SK-N-SH (cell line): ENCODE results near the gene CLEC3B. TPM values are rescaled to one million over a fixed set of nuclear protein-coding genes. Genes with fewer than 3 reads are reported as not detected.
"Not testable (repeated sequence)": the region's sequence is repeated elsewhere in the genome, so short reads cannot be mapped to it uniquely, and the experiment has no call there.

Experiments
- CTCF ChIA-PET: fragments of 300-600, 350-600 bp; formaldehyde crosslinking; extraction: SDS; loops from one replicate; lab custom pipeline; 2021; lab: Yijun Ruan, JAX
- POLR2A ChIA-PET: fragments of 350-600 bp; sonication (Branson Sonifier 250); formaldehyde crosslinking; extraction: SDS; loops from one replicate; lab custom pipeline; 2020; ENCODE audit warnings: antibody characterized with exemption, inconsistent platforms; lab: Yijun Ruan, JAX
- DNase-seq: peaks from one replicate; pipeline ENCODE4 v3.0.0; 2012
- H2AFZ ChIP-seq: fragments of 200-600 bp; sonication (generic); 2 replicates; pipeline ENCODE4 v1.8.1; 2016; ENCODE audit warnings: antibody characterized with exemption, mild to moderate bottlenecking, low read depth
- H3F3A ChIP-seq: fragments of 200-600 bp; sonication (generic); replicated peaks from 2 replicates; pipeline ENCODE3; 2016; ENCODE audit warnings: antibody characterized with exemption, mild to moderate bottlenecking; ENCODE audit not compliant: insufficient read depth
- H3K27ac ChIP-seq, 2 experiments: fragments of 200-500 bp in 1 of 2; fragments of 200-600 bp in 1 of 2; sonication (Bioruptor generic) in 1 of 2; sonication (generic), shearing (Covaris generic) in 1 of 2; 2 replicates each; pipeline versions ENCODE4 v1.5.1 to v1.6.1; 2014 to 2016; ENCODE audit warnings: low read depth in 2 of 2, inconsistent platforms in 1 of 2, low read length in 1 of 2, mild to moderate bottlenecking in 1 of 2, mixed read lengths in 1 of 2
- H3K27me3 ChIP-seq: fragments of 200-600 bp; sonication (generic), shearing (Covaris generic); 2 replicates; pipeline ENCODE4 v1.6.1; 2016; ENCODE audit warnings: mixed run types; ENCODE audit not compliant: insufficient read depth
- H3K36me3 ChIP-seq, 2 experiments: fragments of 200-500 bp in 1 of 2; fragments of 200-600 bp in 1 of 2; sonication (Bioruptor generic) in 1 of 2; sonication (generic) in 1 of 2; replicated peaks in 1 of 2; 2 replicates each; pipeline versions ENCODE3 to v1.5.1; 2014 to 2016; ENCODE audit warnings: low read length in 1 of 2, mild to moderate bottlenecking in 1 of 2; ENCODE audit not compliant: insufficient read depth in 2 of 2, control insufficient read depth in 1 of 2
- H3K4me1 ChIP-seq, 2 experiments: fragments of 200-500 bp in 1 of 2; fragments of 200-600 bp in 1 of 2; sonication (Bioruptor generic) in 1 of 2; sonication (generic), shearing (Covaris generic) in 1 of 2; 2 replicates each; pipeline versions ENCODE4 v1.5.1 to v1.6.1; 2014 to 2016; ENCODE audit warnings: low read depth in 1 of 2, low read length in 1 of 2, mixed run types in 1 of 2; ENCODE audit not compliant: insufficient read depth in 2 of 2, control insufficient read depth in 1 of 2
- H3K4me2 ChIP-seq: fragments of 200-600 bp; sonication (generic), shearing (Covaris generic); 2 replicates; pipeline ENCODE4 v1.6.1; 2017; ENCODE audit warnings: mixed run types
- H3K4me3 ChIP-seq, 2 experiments: fragments of 200-500 bp in 1 of 2; fragments of 200-600 bp in 1 of 2; sonication (Bioruptor generic) in 1 of 2; sonication (generic), shearing (Covaris generic) in 1 of 2; 2 replicates each; pipeline versions ENCODE4 v1.5.1 to v1.8.1; 2014 to 2016; ENCODE audit warnings: low read depth in 2 of 2, inconsistent platforms in 1 of 2, low read length in 1 of 2, mild to moderate bottlenecking in 1 of 2, mixed read lengths in 1 of 2, moderate library complexity in 1 of 2
- H3K79me2 ChIP-seq: fragments of 200-600 bp; sonication (generic); 2 replicates; pipeline ENCODE4 v1.8.1; 2017; ENCODE audit warnings: mild to moderate bottlenecking; ENCODE audit not compliant: insufficient read depth
- H3K9ac ChIP-seq: fragments of 200-600 bp; sonication (generic); 2 replicates; pipeline ENCODE4 v1.6.1; 2017; ENCODE audit warnings: mixed run types
- H3K9me2 ChIP-seq: fragments of 200-600 bp; sonication (generic); 2 replicates; pipeline ENCODE4 v1.6.1; 2017; ENCODE audit warnings: mixed run types
- H3K9me3 ChIP-seq: fragments of 200-600 bp; sonication (generic); 2 replicates; pipeline ENCODE4 v1.6.1; 2017; ENCODE audit warnings: mixed run types, mild to moderate bottlenecking, moderate library complexity
- H4K20me1 ChIP-seq: fragments of 200-600 bp; sonication (generic); 2 replicates; pipeline ENCODE4 v1.6.1; 2017; ENCODE audit warnings: mild to moderate bottlenecking, mixed run types; ENCODE audit not compliant: insufficient read depth
- CTCF ChIP-seq: fragments of 200-600 bp; sonication (generic); IDR thresholded peaks from 2 replicates; pipeline ENCODE4 v1.6.1; 2017; ENCODE audit warnings: antibody characterized with exemption, mild to moderate bottlenecking, moderate library complexity
- ELF1 ChIP-seq: IDR thresholded peaks from 2 replicates; pipeline ENCODE4 v1.4.0; 2012
- EZH2phosphoT487 ChIP-seq: fragments of 200-600 bp; sonication (generic); IDR thresholded peaks from 2 replicates; pipeline ENCODE4 v1.6.1; 2017; ENCODE audit warnings: low read depth, mixed run types, mild to moderate bottlenecking, antibody characterized with exemption, moderate library complexity, borderline replicate concordance
- FOSL2 ChIP-seq: IDR thresholded peaks from 2 replicates; pipeline ENCODE4 v1.4.0; 2012; ENCODE audit warnings: low read depth, mild to moderate bottlenecking, moderate library complexity, borderline replicate concordance
- FOXJ3 ChIP-seq: sonication (generic); formaldehyde crosslinking; IDR thresholded peaks from 2 replicates; pipeline ENCODE4 v1.5.1; 2020; ENCODE audit warnings: mild to moderate bottlenecking, missing genetic modification reagents
- GATA2 ChIP-seq: sonication (generic); formaldehyde crosslinking; IDR thresholded peaks from 2 replicates; pipeline ENCODE4 v1.5.0; 2020; ENCODE audit warnings: mild to moderate bottlenecking, missing genetic modification reagents
- IRF3 ChIP-seq: fragments of 150-350 bp; IDR thresholded peaks from 2 replicates; pipeline ENCODE4 v1.6.1; 2016; ENCODE audit warnings: mild to moderate bottlenecking, low read depth, low read length
- JUND ChIP-seq: IDR thresholded peaks from 2 replicates; pipeline ENCODE4 v1.4.0; 2012
- MXI1 ChIP-seq: IDR thresholded peaks from 2 replicates; pipeline ENCODE4 v1.6.1; 2012; ENCODE audit warnings: mild to moderate bottlenecking, low read depth, low read length, improper control_type of control experiment
- NFIC ChIP-seq: IDR thresholded peaks from 2 replicates; pipeline ENCODE4 v1.4.0; 2012; ENCODE audit warnings: borderline replicate concordance
- NRF1 ChIP-seq: IDR thresholded peaks from 2 replicates; pipeline ENCODE4 v1.6.1; 2012; ENCODE audit warnings: low read depth, mild to moderate bottlenecking, low read length
- POLR2AphosphoS5 ChIP-seq: IDR thresholded peaks from 2 replicates; pipeline ENCODE4 v1.6.1; 2012; ENCODE audit warnings: low read depth, low read length
- RCOR1 ChIP-seq: fragments of 150-350 bp; IDR thresholded peaks from 2 replicates; pipeline ENCODE4 v1.6.1; 2017; ENCODE audit warnings: antibody characterized with exemption, low read length
- SIN3A ChIP-seq: IDR thresholded peaks from 2 replicates; pipeline ENCODE4 v1.6.1; 2012; ENCODE audit warnings: low read depth, mild to moderate bottlenecking, low read length, moderate library complexity, borderline replicate concordance
- SMC3 ChIP-seq: IDR thresholded peaks from 2 replicates; pipeline ENCODE4 v1.6.1; 2012; ENCODE audit warnings: low read depth, low read length, improper control_type of control experiment
- TAF1 ChIP-seq: IDR thresholded peaks from 2 replicates; pipeline ENCODE4 v1.6.1; 2012; ENCODE audit warnings: low read depth, mild to moderate bottlenecking, low read length, moderate library complexity, borderline replicate concordance
- TCF12 ChIP-seq: IDR thresholded peaks from 2 replicates; pipeline ENCODE4 v1.4.0; 2012
- TEAD4 ChIP-seq: IDR thresholded peaks from 2 replicates; pipeline ENCODE4 v1.4.0; 2012; ENCODE audit warnings: mild to moderate bottlenecking, borderline replicate concordance; ENCODE audit not compliant: insufficient read depth
- USF2 ChIP-seq: fragments of 150-350 bp; IDR thresholded peaks from 2 replicates; pipeline ENCODE4 v1.6.1; 2017; ENCODE audit warnings: antibody characterized with exemption, low read length, low read depth, borderline replicate concordance
- ZBTB33 ChIP-seq: IDR thresholded peaks from 2 replicates; pipeline ENCODE4 v1.4.0; 2012; ENCODE audit warnings: low read depth, borderline replicate concordance
- WGBS: methylation state at CpG from one replicate; pipeline ENCODE4 v1.1.6; 2017; ENCODE audit warnings: low lambda C conversion rate; 5-methylcytosine and 5-hydroxymethylcytosine counted together
- polyA plus RNA-seq, 3 experiments: library from polyadenylated mRNA; depleted of rRNA; stranded (reverse); fragments of >200 nt; gene quantifications; 2 replicates each; pipeline ENCODE4 v1.2.3, GENCODE V29; 2012

The CLEC3B gene
- polyA plus RNA-seq, 1 of the 3 experiments (the other 2 are of a cell fraction) = 0.46 TPM

GRCh38 chr3:44983484-44983941 lies 42.6 kb upstream of the CLEC3B start (continued):
- TF ChIP-seq ZBTB33 (no peak), SMC3 (no peak)

- Histone ChIP-seq H3K27me3 (no peaks in the 10 kb centered on the region), H3K36me3 (peaks cover 3 to 7% of the 10 kb centered on the region in 2 experiments), H3K4me2 (no peak overlapping the region), H3K9me2 (no peaks in the 10 kb centered on the region), H2AFZ (no peak overlapping the region), H3K9me3 (no peaks in the 10 kb centered on the region), H3K27ac (no peak overlapping the region), H3K4me1 (peaks cover 0 to 3% of the 10 kb centered on the region in 2 experiments; a peak in 1 of 4 replicates), H3F3A (no peaks in the 10 kb centered on the region), H3K79me2 (peaks cover 67% of the 10 kb centered on the region), H3K4me3 (no peak overlapping the region), H4K20me1 (peaks cover 8% of the 10 kb centered on the region; the same call in 1 of the 2 replicates), H3K9ac (no peak overlapping the region)
- DNase-seq = no peak
- ChIA-PET CTCF (interaction anchor here (0.6 to 2.9 kb wide), 4 partner anchors 8 to 513 kb away, joined by 3 to 17 read pairs (median 4); no protein-coding TSS in a partner anchor), POLR2A (no interaction called here)
- WGBS = 100% methylated on average over 2 of the region's 2 CpGs
- TF ChIP-seq CTCF = no peak
- no peak for TF ChIP-seq MXI1
- no peak for TF ChIP-seq POLR2AphosphoS5
- no peak for TF ChIP-seq FOXJ3 (CRISPR knock-in tag)
- TF ChIP-seq IRF3 = no peak
- TF ChIP-seq TAF1 = no peak
- no peak for TF ChIP-seq RCOR1
- TF ChIP-seq SMC3 = no peak
- no peak for TF ChIP-seq NRF1
- no peak for TF ChIP-seq TEAD4
- TF ChIP-seq FOSL2 = no peak
- no peak for TF ChIP-seq ELF1
- TF ChIP-seq EZH2phosphoT487 = no peak
- no peak for TF ChIP-seq GATA2
- TF ChIP-seq USF2 = no peak
- no peak for TF ChIP-seq SIN3A
- no peak for TF ChIP-seq JUND
- no peak for TF ChIP-seq NFIC
- TF ChIP-seq TCF12 = no peak
These were observed 41.8 kb upstream of the CLEC3B start for GRCh38 chr3:44984335-44984734.

GRCh38 chr3:44986330-44986729 lies 39.8 kb upstream of the CLEC3B start:
- POLR2A ChIA-PET, H3K9ac ChIP-seq, H3K9me2 ChIP-seq, DNase-seq, H3K27me3 ChIP-seq, H3K4me2 ChIP-seq, H3F3A ChIP-seq, H3K27ac ChIP-seq, H3K4me3 ChIP-seq, H4K20me1 ChIP-seq, H3K4me1 ChIP-seq, H2AFZ ChIP-seq, H3K9me3 ChIP-seq, CTCF ChIA-PET: not testable (repeated sequence)
- WGBS = 100% methylated on average over 4 of the region's 14 CpGs
- H3K36me3 ChIP-seq = peaks cover 7 to 21% of the 10 kb centered on the region in 2 experiments
- H3K79me2 ChIP-seq = peaks cover 49% of the 10 kb centered on the region
